Fibroblast of peridontal ligament (primary cell): Measurements from ENCODE around the gene ARHGAP42.
"Not testable (repeated sequence)": the region's sequence is repeated elsewhere in the genome, so short reads cannot be mapped to it uniquely, and the experiment has no call there.

Experiments used
- DNase-seq: peaks from one replicate; pipeline ENCODE4 v3.0.0-alpha.2; 2010; ENCODE audit errors: extremely low read depth

Gene ARHGAP42

GRCh38 chr11:100726680-100727079, 39.6 kb downstream of the ARHGAP42 start:
- DNase-seq, result no peak

GRCh38 chr11:100727410-100727809, 40.3 kb downstream of the ARHGAP42 start:
- no peak for DNase-seq

GRCh38 chr11:100730266-100730665, 43.2 kb downstream of the ARHGAP42 start:
- DNase-seq, result peak; percentile 97

- DNase-seq, result no peak
These were observed 44.4 kb downstream of the ARHGAP42 start for GRCh38 chr11:100731471-100731870.

- DNase-seq, result no peak
These were observed 45.9 kb downstream of the ARHGAP42 start for GRCh38 chr11:100732949-100733348.

GRCh38 chr11:100734743-100735527, 47.8 kb downstream of the ARHGAP42 start:
- DNase-seq, result no peak

GRCh38 chr11:100735949-100736675, 49.0 kb downstream of the ARHGAP42 start:
- no peak for DNase-seq

- peak; percentile 55 for DNase-seq
These were observed 51.7 kb downstream of the ARHGAP42 start for GRCh38 chr11:100738701-100739270.

- peak; percentile 88 for DNase-seq
These were observed 52.6 kb downstream of the ARHGAP42 start for GRCh38 chr11:100739666-100740065.

GRCh38 chr11:100740440-100740839, 53.4 kb downstream of the ARHGAP42 start:
- DNase-seq, result peak; percentile 39

- no peak for DNase-seq
These were observed 55.0 kb downstream of the ARHGAP42 start for GRCh38 chr11:100741866-100742625.

- no peak for DNase-seq
These were observed 59.4 kb downstream of the ARHGAP42 start for GRCh38 chr11:100746448-100746847.

GRCh38 chr11:100748153-100748552, 61.1 kb downstream of the ARHGAP42 start:
- no peak for DNase-seq

GRCh38 chr11:100749887-100750565, 62.9 kb downstream of the ARHGAP42 start:
- DNase-seq, result not testable (repeated sequence)

GRCh38 chr11:100750566-100750891, 63.4 kb downstream of the ARHGAP42 start:
- DNase-seq, result not testable (repeated sequence)

GRCh38 chr11:100752371-100753171, 65.5 kb downstream of the ARHGAP42 start:
- DNase-seq, result no peak

GRCh38 chr11:100753172-100753543, 66.1 kb downstream of the ARHGAP42 start:
- DNase-seq, result no peak

GRCh38 chr11:100753571-100753970, 66.5 kb downstream of the ARHGAP42 start:
- DNase-seq, result no peak

GRCh38 chr11:100756559-100756958, 69.5 kb downstream of the ARHGAP42 start:
- no peak for DNase-seq

GRCh38 chr11:100757646-100758045, 70.6 kb downstream of the ARHGAP42 start:
- no peak for DNase-seq

GRCh38 chr11:100759106-100759505, 72.0 kb downstream of the ARHGAP42 start:
- no peak for DNase-seq
